ENCODE data around the gene CYP4F3. TPM values are rescaled to one million over a fixed set of nuclear protein-coding genes. Genes with fewer than 3 reads are reported as not detected.

The CYP4F3 gene
- total RNA-seq, 1 donor from 2014 or later: not detected

DNA sequence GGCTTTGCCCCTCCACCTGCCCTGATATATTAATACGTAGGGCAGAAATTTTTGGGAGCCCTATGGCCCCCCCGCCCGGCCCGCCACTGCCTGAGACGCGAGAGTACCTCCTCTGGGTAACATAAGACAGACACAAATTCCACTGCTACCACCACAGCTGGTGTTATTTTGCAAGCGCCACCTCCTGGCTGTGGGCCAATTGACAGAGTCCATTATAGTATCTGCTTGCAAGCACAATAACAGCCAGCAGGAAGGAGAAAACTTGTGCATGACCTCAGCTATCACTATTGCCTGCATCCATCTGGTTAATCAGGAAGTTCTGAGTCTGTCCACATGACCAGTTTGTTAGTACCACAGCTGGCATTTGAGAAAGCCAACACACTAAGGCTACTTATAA is 61.8 kb downstream of the CYP4F3 start:
- TF ChIP-seq, protein P1, sequence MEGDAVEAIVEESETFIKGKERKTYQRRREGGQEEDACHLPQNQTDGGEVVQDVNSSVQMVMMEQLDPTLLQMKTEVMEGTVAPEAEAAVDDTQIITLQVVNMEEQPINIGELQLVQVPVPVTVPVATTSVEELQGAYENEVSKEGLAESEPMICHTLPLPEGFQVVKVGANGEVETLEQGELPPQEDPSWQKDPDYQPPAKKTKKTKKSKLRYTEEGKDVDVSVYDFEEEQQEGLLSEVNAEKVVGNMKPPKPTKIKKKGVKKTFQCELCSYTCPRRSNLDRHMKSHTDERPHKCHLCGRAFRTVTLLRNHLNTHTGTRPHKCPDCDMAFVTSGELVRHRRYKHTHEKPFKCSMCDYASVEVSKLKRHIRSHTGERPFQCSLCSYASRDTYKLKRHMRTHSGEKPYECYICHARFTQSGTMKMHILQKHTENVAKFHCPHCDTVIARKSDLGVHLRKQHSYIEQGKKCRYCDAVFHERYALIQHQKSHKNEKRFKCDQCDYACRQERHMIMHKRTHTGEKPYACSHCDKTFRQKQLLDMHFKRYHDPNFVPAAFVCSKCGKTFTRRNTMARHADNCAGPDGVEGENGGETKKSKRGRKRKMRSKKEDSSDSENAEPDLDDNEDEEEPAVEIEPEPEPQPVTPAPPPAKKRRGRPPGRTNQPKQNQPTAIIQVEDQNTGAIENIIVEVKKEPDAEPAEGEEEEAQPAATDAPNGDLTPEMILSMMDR (conservative IDR thresholded peaks at IDR 0.05; ENCODE audit: low read depth, low read length): no peak
- no peak overlapping the region for H3K4me3 ChIP-seq (ENCODE audit: low read depth, low read length)
- no peak for DNase-seq (ENCODE audit: low read depth)

Other genes starting within 250 kb of the CYP4F3 start
- 52.2 and 89.9 TPM in 2 replicates for gene AKAP8L, start 221.9 kb upstream of the CYP4F3 start, total RNA-seq
- 19.9 and 32.5 TPM in 2 replicates for gene WIZ, start 190.9 kb upstream of the CYP4F3 start, total RNA-seq
- gene RASAL3, start 176.4 kb upstream of the CYP4F3 start, total RNA-seq: not detected in 2 replicates
- not detected in 2 replicates for gene PGLYRP2, start 161.4 kb upstream of the CYP4F3 start, total RNA-seq
- gene CYP4F22, start 132.4 kb upstream of the CYP4F3 start, total RNA-seq: not detected in 2 replicates
- gene CYP4F8, start 25.7 kb upstream of the CYP4F3 start, total RNA-seq: not detected in 2 replicates
- not detected in 2 replicates for gene CYP4F12, start 32.2 kb downstream of the CYP4F3 start, total RNA-seq
- gene OR10H2, start 87.1 kb downstream of the CYP4F3 start, total RNA-seq: not detected in 2 replicates
- not detected in 2 replicates for gene OR10H3, start 97.1 kb downstream of the CYP4F3 start, total RNA-seq
- gene OR10H5, start 146.8 kb downstream of the CYP4F3 start, total RNA-seq: not detected in 2 replicates
- not detected in 2 replicates for gene OR10H1, start 174.8 kb downstream of the CYP4F3 start, total RNA-seq